Effector memory CD4-positive, alpha-beta T cell (primary cell): ENCODE results near the gene PLIN3.
"Not testable (repeated sequence)": the region's sequence is repeated elsewhere in the genome, so short reads cannot be mapped to it uniquely, and the experiment has no call there.

Experiments used
- DNase-seq, 3 donors: peaks; one replicate each; pipeline ENCODE4 v3.0.0-alpha.2; 2020
- H3K27ac ChIP-seq: 2 replicates; pipeline ENCODE4 v1.7.0; 2013; ENCODE audit warnings: mild to moderate bottlenecking, low read length, moderate library complexity; ENCODE audit not compliant: insufficient read depth, poor library complexity, severe bottlenecking
- H3K27me3 ChIP-seq: replicated peaks from 2 replicates; pipeline ENCODE4 v1.7.0; 2013; ENCODE audit warnings: mild to moderate bottlenecking, low read length; ENCODE audit not compliant: insufficient read depth, control insufficient read depth, poor library complexity, severe bottlenecking
- H3K36me3 ChIP-seq: 2 replicates; pipeline ENCODE4 v1.7.0; 2013; ENCODE audit warnings: mild to moderate bottlenecking, low read length, moderate library complexity; ENCODE audit not compliant: control insufficient read depth, insufficient read depth
- H3K4me1 ChIP-seq: 2 replicates; pipeline ENCODE4 v1.7.0; 2013; ENCODE audit warnings: low read length, mild to moderate bottlenecking; ENCODE audit not compliant: control insufficient read depth, insufficient read depth, poor library complexity, severe bottlenecking
- H3K4me3 ChIP-seq: 2 replicates; pipeline ENCODE4 v1.7.0; 2013; ENCODE audit warnings: low read length, low read depth, mild to moderate bottlenecking; ENCODE audit not compliant: insufficient read depth, poor library complexity, severe bottlenecking
- H3K9me3 ChIP-seq: 2 replicates; pipeline ENCODE4 v1.7.0; 2013; ENCODE audit warnings: mild to moderate bottlenecking, low read length, moderate library complexity; ENCODE audit not compliant: control insufficient read depth

The PLIN3 gene

GRCh38 chr19:4851551-4852290 lies 15.7 kb downstream of the PLIN3 start:
- no peaks in the 10 kb centered on the region for H3K36me3 ChIP-seq
- no peaks in the 10 kb centered on the region for H3K27me3 ChIP-seq
- no peaks in the 10 kb centered on the region for H3K4me1 ChIP-seq
- H3K4me3 ChIP-seq = no peak overlapping the region
- no peak overlapping the region for H3K27ac ChIP-seq
- DNase-seq = peak; percentile 53 to 69 (median 61)
- no peaks in the 10 kb centered on the region for H3K9me3 ChIP-seq

GRCh38 chr19:4849019-4849418 lies 18.4 kb downstream of the PLIN3 start:
- no peak overlapping the region for H3K27ac ChIP-seq
- H3K36me3 ChIP-seq = peaks cover 6% of the 10 kb centered on the region
- H3K4me1 ChIP-seq = no peaks in the 10 kb centered on the region
- no peak for DNase-seq
- H3K27me3 ChIP-seq = no peaks in the 10 kb centered on the region
- no peaks in the 10 kb centered on the region for H3K9me3 ChIP-seq
- H3K4me3 ChIP-seq = no peak overlapping the region

GRCh38 chr19:4847190-4847973 lies 20.1 kb downstream of the PLIN3 start:
- no peak for DNase-seq
- no peaks in the 10 kb centered on the region for H3K9me3 ChIP-seq
- H3K4me1 ChIP-seq = no peaks in the 10 kb centered on the region
- H3K36me3 ChIP-seq = peaks cover 6% of the 10 kb centered on the region
- H3K27ac ChIP-seq = no peak overlapping the region
- H3K27me3 ChIP-seq = no peaks in the 10 kb centered on the region
- no peak overlapping the region for H3K4me3 ChIP-seq

GRCh38 chr19:4845975-4846374 lies 21.5 kb downstream of the PLIN3 start:
- not testable (repeated sequence) for H3K4me3 ChIP-seq, H3K4me1 ChIP-seq, DNase-seq, H3K36me3 ChIP-seq, H3K9me3 ChIP-seq, H3K27ac ChIP-seq, H3K27me3 ChIP-seq

GRCh38 chr19:4844348-4845179 lies 22.9 kb downstream of the PLIN3 start:
- H3K27ac ChIP-seq = no peak overlapping the region

GRCh38 chr19:4843647-4843965 lies 23.9 kb downstream of the PLIN3 start:
- H3K27me3 ChIP-seq = no peaks in the 10 kb centered on the region
- no peaks in the 10 kb centered on the region for H3K4me1 ChIP-seq
- H3K4me3 ChIP-seq = no peak overlapping the region
- no peaks in the 10 kb centered on the region for H3K9me3 ChIP-seq
- H3K27ac ChIP-seq = no peak overlapping the region
- no peak for DNase-seq
- peaks cover 6% of the 10 kb centered on the region for H3K36me3 ChIP-seq

More at GRCh38 chr19:4844348-4845179, 22.9 kb downstream of the PLIN3 start:
- Histone ChIP-seq H3K9me3 (no peaks in the 10 kb centered on the region), H3K27me3 (no peaks in the 10 kb centered on the region), H3K36me3 (peaks cover 6% of the 10 kb centered on the region), H3K4me1 (no peaks in the 10 kb centered on the region), H3K4me3 (no peak overlapping the region)
- DNase-seq = no peak

- no peak for DNase-seq
- Histone ChIP-seq H3K27me3 (no peaks in the 10 kb centered on the region), H3K9me3 (no peaks in the 10 kb centered on the region), H3K4me3 (no peak overlapping the region), H3K36me3 (no peaks in the 10 kb centered on the region), H3K4me1 (no peaks in the 10 kb centered on the region), H3K27ac (no peak overlapping the region)
Measured at GRCh38 chr19:4839192-4839591, 28.3 kb downstream of the PLIN3 start.

GRCh38 chr19:4832776-4833175 lies 34.7 kb downstream of the PLIN3 start:
- no peak overlapping the region for H3K27ac ChIP-seq
- H3K4me1 ChIP-seq = peaks cover 14% of the 10 kb centered on the region
- no peaks in the 10 kb centered on the region for H3K27me3 ChIP-seq
- H3K9me3 ChIP-seq = no peaks in the 10 kb centered on the region
- H3K36me3 ChIP-seq = no peaks in the 10 kb centered on the region
- no peak for DNase-seq
- no peak overlapping the region for H3K4me3 ChIP-seq

- not testable (repeated sequence) for H3K9me3 ChIP-seq, DNase-seq, H3K27me3 ChIP-seq, H3K36me3 ChIP-seq
- Histone ChIP-seq H3K27ac (peak overlapping the region; percentile 78), H3K4me3 (peak overlapping the region; percentile 91), H3K4me1 (peaks cover 14% of the 10 kb centered on the region)
Measured at GRCh38 chr19:4831979-4832340, 35.5 kb downstream of the PLIN3 start.
